A549 (cell line): ENCODE results near the gene CTNNBL1. TPM values are rescaled to one million over a fixed set of nuclear protein-coding genes. Genes with fewer than 3 reads are reported as not detected.

ENCODE experiments used
- ATAC-seq, 2 experiments: fragments of 200-7000 bp in 1 of 2; fragments of >200 bp in 1 of 2; cut with Nextera tagmentation in 1 of 2; cut with Tn5 transposase in 1 of 2; 3 replicates each; pipeline versions ENCODE4 v1.8.0 to v1.9.1; 2018 to 2020; ENCODE audit warnings: mild to moderate bottlenecking in 1 of 2, moderate library complexity in 1 of 2
- CTCF ChIA-PET: fragments of 300-600 bp; sonication (Branson Sonifier 250); formaldehyde crosslinking; extraction: SDS; loops from one replicate; lab custom pipeline; 2021; ENCODE audit warnings: antibody characterized with exemption, inconsistent platforms; lab: Yijun Ruan, JAX
- POLR2A ChIA-PET: fragments of 350-600 bp; formaldehyde crosslinking; extraction: SDS; loops from one replicate; lab custom pipeline; 2021; ENCODE audit warnings: antibody characterized with exemption, inconsistent platforms; lab: Yijun Ruan, JAX
- DNase-seq, 2 experiments: peaks; one replicate each; pipeline versions ENCODE4 v3.0.0 to v3.0.0-alpha.2; 2011 to 2016; ENCODE audit warnings: low read depth in 1 of 2, low spot score in 1 of 2
- FAIRE-seq: peaks from 2 replicates; lab custom pipeline; 2011; peaks lifted over from hg19 to GRCh38; lab: Jason Lieb, UNC
- H3K27ac ChIP-seq, 2 experiments: fragments of >200 bp; sonication (Bioruptor Twin); formaldehyde crosslinking; 3 replicates each; pipeline ENCODE4 v1.5.1; 2016 to 2017
- H3K4me1 ChIP-seq: fragments of >200 bp; sonication (Bioruptor Twin); formaldehyde crosslinking; 3 replicates; pipeline ENCODE4 v1.6.1; 2016
- H3K4me2 ChIP-seq: fragments of >200 bp; sonication (Bioruptor Twin); formaldehyde crosslinking; 3 replicates; pipeline ENCODE4 v1.6.1; 2016
- H3K4me3 ChIP-seq: fragments of >200 bp; sonication (Bioruptor Twin); formaldehyde crosslinking; 3 replicates; pipeline ENCODE4 v1.5.1; 2016
- H3K9me3 ChIP-seq: fragments of >200 bp; sonication (Bioruptor Twin); formaldehyde crosslinking; 3 replicates; pipeline ENCODE4 v1.6.1; 2016
- CBX2 ChIP-seq: fragments of 200-600 bp; sonication (generic); IDR thresholded peaks from 2 replicates; pipeline ENCODE4 v1.6.1; 2016; ENCODE audit warnings: low read depth, mild to moderate bottlenecking, borderline replicate concordance
- CBX8 ChIP-seq: fragments of 200-600 bp; sonication (generic); IDR thresholded peaks from 2 replicates; pipeline ENCODE4 v1.6.1; 2016
- CEBPB ChIP-seq, 2 experiments: fragments of >200 bp in 1 of 2; sonication (Bioruptor Twin) in 1 of 2; formaldehyde crosslinking in 1 of 2; IDR thresholded peaks; 2 replicates each; pipeline ENCODE4 v1.6.1; 2012 to 2016
- CHD2 ChIP-seq: fragments of 150-350 bp; IDR thresholded peaks from 2 replicates; pipeline ENCODE4 v1.6.1; 2014; ENCODE audit warnings: low read length; ENCODE audit not compliant: partially characterized antibody
- CHD4 ChIP-seq: fragments of 200-600 bp; sonication (generic); IDR thresholded peaks from 2 replicates; pipeline ENCODE4 v1.6.1; 2016; ENCODE audit warnings: antibody characterized with exemption, mild to moderate bottlenecking, borderline replicate concordance
- EHMT2 ChIP-seq: fragments of 200-600 bp; sonication (generic); IDR thresholded peaks from 2 replicates; pipeline ENCODE4 v1.6.1; 2016; ENCODE audit warnings: antibody characterized with exemption, low read depth, mild to moderate bottlenecking, moderate library complexity
- FOXS1 ChIP-seq: fragments of 250-450 bp; sonication (Bioruptor Pico); IDR thresholded peaks from 2 replicates; pipeline ENCODE4 v1.5.0; 2020; ENCODE audit warnings: mild to moderate bottlenecking, moderate library complexity
- HOXB13 ChIP-seq: fragments of 250-450 bp; sonication (Bioruptor Pico); IDR thresholded peaks from 2 replicates; pipeline ENCODE4 v1.5.0; 2020; ENCODE audit warnings: low read depth, mild to moderate bottlenecking, moderate library complexity
- HOXB5 ChIP-seq: fragments of 250-450 bp; sonication (Bioruptor Pico); IDR thresholded peaks from 2 replicates; pipeline ENCODE4 v1.5.0; 2020; ENCODE audit warnings: mild to moderate bottlenecking, moderate library complexity
- NR3C1 ChIP-seq: fragments of >200 bp; sonication (Bioruptor Twin); formaldehyde crosslinking; IDR thresholded peaks from 3 replicates; pipeline ENCODE4 v1.6.1; 2017
- POLR2A ChIP-seq: IDR thresholded peaks from 2 replicates; pipeline ENCODE4 v1.6.1; 2012; ENCODE audit warnings: mild to moderate bottlenecking, low read length
- POLR2AphosphoS2 ChIP-seq: conservative IDR thresholded peaks from 2 replicates; pipeline ENCODE4 v1.6.1; 2012; ENCODE audit warnings: low read length, improper control_type of control experiment, inconsistent platforms
- RFX5 ChIP-seq: fragments of 450-650 bp; IDR thresholded peaks from 2 replicates; pipeline ENCODE4 v1.7.1; 2014; ENCODE audit warnings: antibody characterized with exemption, mild to moderate bottlenecking, moderate library complexity
- RNF2 ChIP-seq: fragments of 200-600 bp; sonication (generic); IDR thresholded peaks from 2 replicates; pipeline ENCODE4 v1.6.1; 2016; ENCODE audit warnings: low read depth, mild to moderate bottlenecking, antibody characterized with exemption, moderate library complexity, borderline replicate concordance
- TFCP2L1 ChIP-seq: fragments of 250-450 bp; sonication (Bioruptor Pico); IDR thresholded peaks from 2 replicates; pipeline ENCODE4 v1.5.0; 2021; ENCODE audit warnings: mild to moderate bottlenecking
- ZC3H11A ChIP-seq: fragments of 450-650 bp; IDR thresholded peaks from 2 replicates; pipeline ENCODE4 v1.6.1; 2014; ENCODE audit warnings: antibody characterized with exemption, mild to moderate bottlenecking
- ZFP36 ChIP-seq: fragments of 450-650 bp; IDR thresholded peaks from 2 replicates; pipeline ENCODE4 v1.6.1; 2014; ENCODE audit warnings: borderline replicate concordance; ENCODE audit not compliant: partially characterized antibody
- ZSCAN20 ChIP-seq: fragments of 250-450 bp; sonication (Bioruptor Pico); IDR thresholded peaks from 2 replicates; pipeline ENCODE4 v1.8.0; 2022; ENCODE audit warnings: mild to moderate bottlenecking, moderate library complexity
- WGBS: methylation state at CpG from one replicate; pipeline ENCODE4 v1.1.6; 2017; ENCODE audit errors: missing lambda C conversion rate; 5-methylcytosine and 5-hydroxymethylcytosine counted together
- polyA plus RNA-seq, 4 experiments: library from polyadenylated mRNA; depleted of rRNA in 3 of 4; stranded (reverse); fragments of >200 nt; fragmentation: RNase III in 1 of 4; extraction: RNeasy Plus Mini Kit Qiagen cat#74134 plus additional on column Dnase treatment in 1 of 4; gene quantifications; 2 replicates in 3 of 4; 3 replicates in 1 of 4; pipeline ENCODE4 v1.2.3, GENCODE V29; 2011 to 2017
- TF ChIP-seq, protein P1 (sequence below): fragments of 200-600 bp; sonication (generic); IDR thresholded peaks from 2 replicates; pipeline ENCODE4 v1.6.1; 2016; ENCODE audit warnings: antibody characterized with exemption, mild to moderate bottlenecking, moderate library complexity
- TF ChIP-seq, protein P2 (sequence below): IDR thresholded peaks from 2 replicates; pipeline ENCODE4 v1.6.1; 2012
- TF ChIP-seq, protein P3 (sequence below): fragments of >200 bp; sonication (Bioruptor Twin); formaldehyde crosslinking; IDR thresholded peaks from 3 replicates; pipeline ENCODE4 v1.5.1; 2016

The CTNNBL1 gene
- polyA plus RNA-seq, 2 of the 4 experiments (the other 2 are of a cell fraction) = 41.0 to 59.9 TPM

DNA sequence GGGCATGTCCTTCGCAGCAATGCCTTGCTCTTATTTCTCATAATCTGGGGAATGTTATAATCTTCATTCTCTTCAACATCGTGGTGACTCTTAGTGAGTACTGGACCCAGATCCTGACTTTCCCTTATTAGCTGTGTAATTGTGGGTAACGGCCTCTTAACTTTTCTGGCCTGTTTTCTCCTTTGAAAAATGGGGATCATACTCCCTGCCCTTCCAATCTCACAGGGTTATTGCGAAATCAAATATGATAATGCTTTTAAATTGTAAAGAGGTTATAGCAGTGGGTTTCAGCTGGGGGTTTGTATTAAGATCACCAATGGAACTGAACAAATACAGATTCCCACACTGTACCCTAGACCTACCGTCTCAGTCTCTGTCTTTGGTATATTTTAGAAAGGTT, 77.1 kb downstream of the CTNNBL1 start:
- Histone ChIP-seq H3K27ac (no peak overlapping the region), H3K9me3 (no peaks in the 10 kb centered on the region), H3K4me2 (no peak overlapping the region), H3K4me1 (no peaks in the 10 kb centered on the region), H3K4me3 (no peak overlapping the region)
- WGBS = 85% methylated on average over 5 of the region's 5 CpGs
- ChIA-PET CTCF (no interaction called here), POLR2A (no interaction called here)
- no peak for DNase-seq
- FAIRE-seq = no peak
- ATAC-seq = no peak
- no peak for TF ChIP-seq ZSCAN20
- no peak for TF ChIP-seq CBX8
- peak in 1 of 2 experiments; percentile 70; a peak in 1 of 4 replicates for TF ChIP-seq CEBPB (IDR thresholded peaks at IDR 0.05)
- TF ChIP-seq NR3C1 = no peak
- no peak for TF ChIP-seq ZFP36

DNA sequence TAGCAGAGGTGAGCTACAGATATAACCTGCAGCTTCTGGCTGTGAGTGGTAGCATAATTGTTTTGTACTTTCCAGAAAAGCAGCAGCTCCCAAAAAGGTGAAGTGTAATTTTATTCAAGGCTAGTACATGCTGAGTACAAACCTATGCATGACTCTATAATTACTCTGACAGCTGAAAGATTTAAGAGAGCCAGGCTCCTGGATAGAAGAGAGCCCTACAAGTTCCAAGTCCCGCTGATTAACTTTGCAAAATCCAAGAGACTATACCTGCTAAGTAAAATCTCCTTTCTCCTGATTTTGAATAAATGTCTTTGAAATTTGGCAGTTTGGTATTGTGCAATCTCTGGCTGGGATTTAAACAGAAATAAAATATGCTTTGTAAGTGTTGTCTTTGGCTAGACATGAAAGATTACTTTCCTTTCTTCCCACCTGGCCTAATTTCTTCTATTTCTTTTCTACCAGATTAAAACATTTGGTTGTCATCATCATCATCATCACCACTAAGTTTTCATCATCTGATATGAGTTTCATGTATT, 79.5 kb downstream of the CTNNBL1 start:
- FAIRE-seq = no peak
- H3K4me3 ChIP-seq = no peak overlapping the region
- H3K9me3 ChIP-seq = no peaks in the 10 kb centered on the region
- TF ChIP-seq RNF2 (no peak), CEBPB (IDR thresholded peaks at IDR 0.05) (peak; percentile 32 to 40; a peak in 2 of 4 replicates)
- TF ChIP-seq, all 56 proteins: peak for 1
- ChIA-PET POLR2A (no interaction called here), CTCF (no interaction called here)
- DNase-seq (no peak), ATAC-seq (no peak)
- no peaks in the 10 kb centered on the region for H3K4me1 ChIP-seq
- H3K27ac ChIP-seq = no peak overlapping the region
- 100% methylated on average over 1 of the region's 1 CpG for WGBS
- no peak overlapping the region for H3K4me2 ChIP-seq

DNA sequence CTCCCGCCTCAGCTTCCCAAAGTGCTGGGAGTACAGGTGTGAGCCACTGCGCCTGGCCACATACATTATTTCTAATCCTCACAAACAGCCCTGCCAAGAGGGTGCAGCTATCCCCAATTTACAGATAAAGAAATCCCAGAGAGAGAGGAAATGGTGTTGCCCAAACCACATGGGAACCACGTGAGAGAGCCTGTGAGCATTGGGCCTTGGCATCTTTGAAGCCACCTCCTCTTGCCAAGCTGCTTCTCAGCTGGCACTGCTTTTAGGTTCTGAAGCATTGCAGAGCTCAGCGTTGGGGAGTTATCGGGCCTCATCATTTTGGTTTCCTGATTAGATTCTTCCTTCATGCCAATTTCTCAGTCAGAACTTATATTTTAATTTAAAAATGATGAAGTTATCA, 80.3 kb downstream of the CTNNBL1 start:
- no peak for DNase-seq
- TF ChIP-seq CHD4 (no peak), POLR2AphosphoS2 (no peak), ZSCAN20 (no peak), POLR2A (no peak), FOXS1 (CRISPR knock-in tag) (no peak), ZC3H11A (no peak), HOXB5 (CRISPR knock-in tag) (no peak), CBX2 (no peak), CBX8 (no peak), TFCP2L1 (CRISPR knock-in tag) (no peak), CHD2 (no peak), EHMT2 (no peak), HOXB13 (no peak), RFX5 (no peak)
- TF ChIP-seq, protein P1, sequence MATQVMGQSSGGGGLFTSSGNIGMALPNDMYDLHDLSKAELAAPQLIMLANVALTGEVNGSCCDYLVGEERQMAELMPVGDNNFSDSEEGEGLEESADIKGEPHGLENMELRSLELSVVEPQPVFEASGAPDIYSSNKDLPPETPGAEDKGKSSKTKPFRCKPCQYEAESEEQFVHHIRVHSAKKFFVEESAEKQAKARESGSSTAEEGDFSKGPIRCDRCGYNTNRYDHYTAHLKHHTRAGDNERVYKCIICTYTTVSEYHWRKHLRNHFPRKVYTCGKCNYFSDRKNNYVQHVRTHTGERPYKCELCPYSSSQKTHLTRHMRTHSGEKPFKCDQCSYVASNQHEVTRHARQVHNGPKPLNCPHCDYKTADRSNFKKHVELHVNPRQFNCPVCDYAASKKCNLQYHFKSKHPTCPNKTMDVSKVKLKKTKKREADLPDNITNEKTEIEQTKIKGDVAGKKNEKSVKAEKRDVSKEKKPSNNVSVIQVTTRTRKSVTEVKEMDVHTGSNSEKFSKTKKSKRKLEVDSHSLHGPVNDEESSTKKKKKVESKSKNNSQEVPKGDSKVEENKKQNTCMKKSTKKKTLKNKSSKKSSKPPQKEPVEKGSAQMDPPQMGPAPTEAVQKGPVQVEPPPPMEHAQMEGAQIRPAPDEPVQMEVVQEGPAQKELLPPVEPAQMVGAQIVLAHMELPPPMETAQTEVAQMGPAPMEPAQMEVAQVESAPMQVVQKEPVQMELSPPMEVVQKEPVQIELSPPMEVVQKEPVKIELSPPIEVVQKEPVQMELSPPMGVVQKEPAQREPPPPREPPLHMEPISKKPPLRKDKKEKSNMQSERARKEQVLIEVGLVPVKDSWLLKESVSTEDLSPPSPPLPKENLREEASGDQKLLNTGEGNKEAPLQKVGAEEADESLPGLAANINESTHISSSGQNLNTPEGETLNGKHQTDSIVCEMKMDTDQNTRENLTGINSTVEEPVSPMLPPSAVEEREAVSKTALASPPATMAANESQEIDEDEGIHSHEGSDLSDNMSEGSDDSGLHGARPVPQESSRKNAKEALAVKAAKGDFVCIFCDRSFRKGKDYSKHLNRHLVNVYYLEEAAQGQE = no peak
- TF ChIP-seq, protein P2, sequence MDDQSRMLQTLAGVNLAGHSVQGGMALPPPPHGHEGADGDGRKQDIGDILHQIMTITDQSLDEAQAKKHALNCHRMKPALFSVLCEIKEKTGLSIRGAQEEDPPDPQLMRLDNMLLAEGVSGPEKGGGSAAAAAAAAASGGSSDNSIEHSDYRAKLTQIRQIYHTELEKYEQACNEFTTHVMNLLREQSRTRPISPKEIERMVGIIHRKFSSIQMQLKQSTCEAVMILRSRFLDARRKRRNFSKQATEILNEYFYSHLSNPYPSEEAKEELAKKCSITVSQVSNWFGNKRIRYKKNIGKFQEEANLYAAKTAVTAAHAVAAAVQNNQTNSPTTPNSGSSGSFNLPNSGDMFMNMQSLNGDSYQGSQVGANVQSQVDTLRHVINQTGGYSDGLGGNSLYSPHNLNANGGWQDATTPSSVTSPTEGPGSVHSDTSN = no peak
- TF ChIP-seq, protein P3, sequence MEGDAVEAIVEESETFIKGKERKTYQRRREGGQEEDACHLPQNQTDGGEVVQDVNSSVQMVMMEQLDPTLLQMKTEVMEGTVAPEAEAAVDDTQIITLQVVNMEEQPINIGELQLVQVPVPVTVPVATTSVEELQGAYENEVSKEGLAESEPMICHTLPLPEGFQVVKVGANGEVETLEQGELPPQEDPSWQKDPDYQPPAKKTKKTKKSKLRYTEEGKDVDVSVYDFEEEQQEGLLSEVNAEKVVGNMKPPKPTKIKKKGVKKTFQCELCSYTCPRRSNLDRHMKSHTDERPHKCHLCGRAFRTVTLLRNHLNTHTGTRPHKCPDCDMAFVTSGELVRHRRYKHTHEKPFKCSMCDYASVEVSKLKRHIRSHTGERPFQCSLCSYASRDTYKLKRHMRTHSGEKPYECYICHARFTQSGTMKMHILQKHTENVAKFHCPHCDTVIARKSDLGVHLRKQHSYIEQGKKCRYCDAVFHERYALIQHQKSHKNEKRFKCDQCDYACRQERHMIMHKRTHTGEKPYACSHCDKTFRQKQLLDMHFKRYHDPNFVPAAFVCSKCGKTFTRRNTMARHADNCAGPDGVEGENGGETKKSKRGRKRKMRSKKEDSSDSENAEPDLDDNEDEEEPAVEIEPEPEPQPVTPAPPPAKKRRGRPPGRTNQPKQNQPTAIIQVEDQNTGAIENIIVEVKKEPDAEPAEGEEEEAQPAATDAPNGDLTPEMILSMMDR = no peak
- no peak overlapping the region for H3K4me3 ChIP-seq
- H3K27ac ChIP-seq = no peak overlapping the region
- no peak overlapping the region for H3K4me2 ChIP-seq
- no peaks in the 10 kb centered on the region for H3K4me1 ChIP-seq
- no peaks in the 10 kb centered on the region for H3K9me3 ChIP-seq
- no peak for ATAC-seq
- ChIA-PET CTCF (no interaction called here), POLR2A (no interaction called here)
- FAIRE-seq = no peak
- WGBS = 90% methylated on average over 5 of the region's 5 CpGs
